IMR-90 (cell line): ENCODE measurements around the gene TMEM26. TPM values are rescaled to one million over a fixed set of nuclear protein-coding genes. Genes with fewer than 3 reads are reported as not detected.

ENCODE experiments used
- ATAC-seq: fragments of 200-7000 bp; cut with Tn5 transposase; 2 replicates; pipeline ENCODE4 v1.9.1; 2020; ENCODE audit warnings: low read depth, mild to moderate bottlenecking, moderate library complexity
- BruUV-seq: library from RNA; stranded (reverse); fragments of 400-500 nt; replicated peaks from 2 replicates; lab custom pipeline; 2021; lab: Mats Ljungman, UMichigan
- CTCF ChIA-PET: fragments of 300-600 bp; formaldehyde crosslinking; extraction: SDS; loops from one replicate; lab custom pipeline; 2021; ENCODE audit warnings: antibody characterized with exemption; lab: Yijun Ruan, JAX
- POLR2A ChIA-PET: fragments of 300-600 bp; sonication (Branson Sonifier 250); formaldehyde crosslinking; loops from one replicate; lab custom pipeline; 2022; ENCODE audit warnings: antibody characterized with exemption; ENCODE audit not compliant: unreplicated experiment; lab: Charles Lee
- DNase-seq: peaks from one replicate; pipeline ENCODE4 v3.0.0; 2013
- H2AFZ ChIP-seq: replicated peaks from 2 replicates; pipeline ENCODE3; 2013; ENCODE audit warnings: low read length, mild to moderate bottlenecking; ENCODE audit not compliant: poor library complexity
- H2AK5ac ChIP-seq: 2 replicates; pipeline ENCODE4 v1.6.1; 2013; ENCODE audit warnings: low read depth, low read length, inconsistent platforms
- H2AK9ac ChIP-seq: replicated peaks from 2 replicates; pipeline ENCODE3; 2013; ENCODE audit warnings: mild to moderate bottlenecking, low read depth, low read length, moderate library complexity; ENCODE audit not compliant: poor library complexity
- H2BK120ac ChIP-seq: 2 replicates; pipeline ENCODE4 v1.6.1; 2013; ENCODE audit warnings: low read depth, low read length, inconsistent platforms
- H2BK15ac ChIP-seq: 3 replicates; pipeline ENCODE4 v1.6.1; 2013; ENCODE audit warnings: low read depth, low read length, inconsistent platforms
- H2BK20ac ChIP-seq: 2 replicates; pipeline ENCODE4 v1.6.1; 2013; ENCODE audit warnings: low read depth, mild to moderate bottlenecking, inconsistent platforms, low read length, moderate library complexity
- H2BK5ac ChIP-seq: 2 replicates; pipeline ENCODE4 v1.6.1; 2013; ENCODE audit warnings: mild to moderate bottlenecking, low read depth, low read length, inconsistent platforms; ENCODE audit not compliant: poor library complexity, severe bottlenecking
- H3K14ac ChIP-seq: replicated peaks from 2 replicates; pipeline ENCODE4 v1.6.1; 2013; ENCODE audit warnings: low read depth, low read length, inconsistent platforms
- H3K18ac ChIP-seq: 2 replicates; pipeline ENCODE4 v1.6.1; 2013; ENCODE audit warnings: low read depth, low read length, control low read depth
- H3K23ac ChIP-seq: 2 replicates; pipeline ENCODE4 v1.6.1; 2013; ENCODE audit warnings: low read depth, low read length, inconsistent platforms
- H3K27ac ChIP-seq: 2 replicates; pipeline ENCODE4 v1.5.1; 2013; ENCODE audit warnings: mild to moderate bottlenecking, control low read depth, low read length; ENCODE audit not compliant: insufficient read depth
- H3K27me3 ChIP-seq: 2 replicates; pipeline ENCODE4 v1.6.1; 2013; ENCODE audit warnings: low read length; ENCODE audit not compliant: control insufficient read depth, insufficient read depth
- H3K36me3 ChIP-seq: 2 replicates; pipeline ENCODE4 v1.6.1; 2013; ENCODE audit warnings: low read length, mixed read lengths; ENCODE audit not compliant: control insufficient read depth, insufficient read depth
- H3K4ac ChIP-seq: 2 replicates; pipeline ENCODE4 v1.6.1; 2013; ENCODE audit warnings: low read depth, low read length, inconsistent platforms
- H3K4me1 ChIP-seq: 2 replicates; pipeline ENCODE4 v1.6.1; 2013; ENCODE audit warnings: low read length, mixed read lengths; ENCODE audit not compliant: control insufficient read depth, insufficient read depth
- H3K4me2 ChIP-seq: 2 replicates; pipeline ENCODE4 v1.6.1; 2013; ENCODE audit warnings: low read depth, mild to moderate bottlenecking, control low read depth, low read length, moderate library complexity
- H3K4me3 ChIP-seq: 2 replicates; pipeline ENCODE4 v1.5.1; 2013; ENCODE audit warnings: low read depth, mild to moderate bottlenecking, control low read depth, low read length, moderate library complexity; ENCODE audit not compliant: insufficient read depth
- H3K56ac ChIP-seq: 2 replicates; pipeline ENCODE4 v1.6.1; 2013; ENCODE audit warnings: low read length, inconsistent platforms; ENCODE audit not compliant: insufficient read depth; ENCODE audit errors: extremely low read depth
- H3K79me1 ChIP-seq, 2 experiments: 2 replicates each; pipeline ENCODE4 v1.6.1; 2013; ENCODE audit warnings: low read length in 2 of 2, inconsistent platforms in 1 of 2, low read depth in 1 of 2
- H3K9ac ChIP-seq: 2 replicates; pipeline ENCODE4 v1.6.1; 2013; ENCODE audit warnings: low read depth, low read length, control low read depth
- H3K9me1 ChIP-seq: 2 replicates; pipeline ENCODE4 v1.6.1; 2013; ENCODE audit warnings: low read length, inconsistent platforms; ENCODE audit not compliant: insufficient read depth
- H3K9me3 ChIP-seq: 2 replicates; pipeline ENCODE4 v1.6.1; 2013; ENCODE audit warnings: low read length; ENCODE audit not compliant: control insufficient read depth, insufficient read depth
- H4K20me1 ChIP-seq: 2 replicates; pipeline ENCODE4 v1.6.1; 2013; ENCODE audit warnings: low read length, inconsistent platforms; ENCODE audit not compliant: insufficient read depth
- H4K5ac ChIP-seq: 2 replicates; pipeline ENCODE4 v1.6.1; 2013; ENCODE audit warnings: mild to moderate bottlenecking, low read depth, low read length, control low read depth
- H4K8ac ChIP-seq, 2 experiments: 2 replicates each; pipeline ENCODE4 v1.6.1; 2013; ENCODE audit warnings: low read depth in 2 of 2, low read length in 2 of 2, control low read depth in 1 of 2, inconsistent platforms in 1 of 2
- H4K91ac ChIP-seq: 2 replicates; pipeline ENCODE4 v1.6.1; 2013; ENCODE audit warnings: low read depth, low read length, inconsistent platforms; ENCODE audit not compliant: insufficient read depth
- BHLHE40 ChIP-seq: fragments of 150-350 bp; IDR thresholded peaks from 2 replicates; pipeline ENCODE4 v1.6.1; 2016; ENCODE audit warnings: mild to moderate bottlenecking, low read depth, low read length
- CHD1 ChIP-seq: IDR thresholded peaks from 2 replicates; pipeline ENCODE4 v1.6.1; 2012; ENCODE audit warnings: low read depth, low read length, improper control_type of control experiment
- MAFK ChIP-seq: IDR thresholded peaks from 2 replicates; pipeline ENCODE4 v1.6.1; 2012; ENCODE audit warnings: low read depth, low read length, improper control_type of control experiment
- MAZ ChIP-seq: IDR thresholded peaks from 2 replicates; pipeline ENCODE4 v1.6.1; 2012; ENCODE audit warnings: low read depth, mild to moderate bottlenecking, low read length, improper control_type of control experiment, moderate library complexity, borderline replicate concordance
- MXI1 ChIP-seq: IDR thresholded peaks from 2 replicates; pipeline ENCODE4 v1.6.1; 2012; ENCODE audit warnings: low read depth, mild to moderate bottlenecking, low read length, moderate library complexity, borderline replicate concordance
- POLR2A ChIP-seq: IDR thresholded peaks from 2 replicates; pipeline ENCODE4 v1.6.1; 2012; ENCODE audit warnings: mild to moderate bottlenecking, low read depth, low read length
- RAD21 ChIP-seq: IDR thresholded peaks from 2 replicates; pipeline ENCODE4 v1.6.1; 2012; ENCODE audit warnings: low read length, improper control_type of control experiment
- RCOR1 ChIP-seq: IDR thresholded peaks from 2 replicates; pipeline ENCODE4 v1.6.1; 2012; ENCODE audit warnings: mild to moderate bottlenecking, low read length, improper control_type of control experiment; ENCODE audit not compliant: insufficient replicate concordance
- RFX5 ChIP-seq: IDR thresholded peaks from 2 replicates; pipeline ENCODE4 v1.8.0; 2012; ENCODE audit warnings: low read depth, mild to moderate bottlenecking, low read length, moderate library complexity
- SMC3 ChIP-seq: fragments of 150-350 bp; IDR thresholded peaks from 2 replicates; pipeline ENCODE4 v1.6.1; 2016; ENCODE audit warnings: low read depth, mild to moderate bottlenecking, antibody characterized with exemption, low read length, moderate library complexity
- WGBS, 2 experiments: methylation state at CpG; one replicate each; pipeline versions ENCODE4 v1.1.5 to v1.1.7; 2013; ENCODE audit warnings: missing lambda C conversion rate in 2 of 2; ENCODE audit not compliant: insufficient read length in 1 of 2; ENCODE audit errors: extremely low coverage in 2 of 2; 5-methylcytosine and 5-hydroxymethylcytosine counted together
- dilution Hi-C: fragments of 300-500 bp; cut with HindIII; formaldehyde crosslinking; loops from one replicate; pipeline ENCODE4 v1.14.3; 2018; ENCODE audit warnings: low sequenced_read_pairs; ENCODE audit not compliant: unreplicated experiment
- in situ Hi-C: fragments of 300-500 bp; cut with MboI; formaldehyde crosslinking; loops from 3 replicates; pipeline ENCODE4 v1.14.3; 2019; ENCODE audit warnings: low sequenced_read_pairs, inconsistent platforms, mixed read lengths
- intact Hi-C: fragments of 100-400 bp; cut with micrococcal nuclease; formaldehyde crosslinking; loops from 2 replicates; pipeline ENCODE4 v1.10.0; 2022
- polyA plus RNA-seq, 3 experiments: library from polyadenylated mRNA; depleted of rRNA; stranded (reverse); fragments of >200 nt; gene quantifications; 2 replicates each; pipeline ENCODE4 v1.2.3, GENCODE V29; 2012; ENCODE audit warnings: low replicate concordance in 1 of 3
- total RNA-seq: library from RNA; depleted of rRNA; stranded (reverse); fragments of >200 nt; gene quantifications from 2 replicates; pipeline ENCODE4 v1.2.3, GENCODE V29; 2012
- TF ChIP-seq, protein P1 (sequence below): conservative IDR thresholded peaks from 2 replicates; pipeline ENCODE4 v1.5.1; 2012; ENCODE audit warnings: mild to moderate bottlenecking, low read depth, low read length, improper control_type of control experiment
- TF ChIP-seq, protein P2 (sequence below): fragments of 150-350 bp; IDR thresholded peaks from 2 replicates; pipeline ENCODE4 v1.6.1; 2016; ENCODE audit warnings: low read depth, mild to moderate bottlenecking, low read length, moderate library complexity, borderline replicate concordance

The TMEM26 gene
- total and polyA plus RNA-seq, 2 of the 4 experiments (the other 2 are of a cell fraction), result 0.22 to 0.36 TPM

DNA sequence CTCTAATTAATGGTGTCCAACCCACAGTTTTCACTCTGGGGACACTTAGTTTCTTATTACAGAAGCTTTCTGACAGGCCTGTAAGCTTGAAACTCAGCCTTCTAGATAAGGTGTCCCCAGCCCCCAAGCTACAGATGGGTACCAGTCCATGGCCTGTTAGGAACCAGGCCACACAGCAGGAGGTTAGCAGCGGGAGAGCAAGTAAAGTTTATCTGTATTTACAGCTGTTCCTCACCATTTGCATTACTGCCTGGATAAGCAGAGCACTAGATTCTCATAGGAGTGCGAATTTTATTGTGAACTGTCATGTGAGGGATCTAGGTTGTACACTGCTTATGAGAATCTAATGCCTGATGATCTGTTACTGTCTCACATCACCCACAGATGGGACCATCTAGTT lies 93.7 kb downstream of the TMEM26 start:
- H2AFZ ChIP-seq, result no peak overlapping the region
- H2BK20ac ChIP-seq, result no peak overlapping the region
- in situ Hi-C loops (no loop called here), intact Hi-C loops (loop anchor here (10.0 kb wide), 1 partner anchor 135 kb away; no protein-coding TSS in a partner anchor), dilution Hi-C loops (no loop called here)
- H2BK120ac ChIP-seq, result no peak overlapping the region
- H2AK5ac ChIP-seq, result no peak overlapping the region
- DNase-seq, result no peak
- ATAC-seq, result no peak
- H3K27me3 ChIP-seq, result no peaks in the 10 kb centered on the region
- H2BK15ac ChIP-seq, result no peak overlapping the region
- no peak for TF ChIP-seq CHD1
- no peak for TF ChIP-seq MAFK
- TF ChIP-seq RFX5, result no peak
- TF ChIP-seq RAD21, result no peak
- TF ChIP-seq POLR2A, result no peak
- no peak for TF ChIP-seq SMC3
- TF ChIP-seq RCOR1, result no peak
- TF ChIP-seq MXI1, result no peak
- TF ChIP-seq BHLHE40, result no peak
- TF ChIP-seq, protein P1, sequence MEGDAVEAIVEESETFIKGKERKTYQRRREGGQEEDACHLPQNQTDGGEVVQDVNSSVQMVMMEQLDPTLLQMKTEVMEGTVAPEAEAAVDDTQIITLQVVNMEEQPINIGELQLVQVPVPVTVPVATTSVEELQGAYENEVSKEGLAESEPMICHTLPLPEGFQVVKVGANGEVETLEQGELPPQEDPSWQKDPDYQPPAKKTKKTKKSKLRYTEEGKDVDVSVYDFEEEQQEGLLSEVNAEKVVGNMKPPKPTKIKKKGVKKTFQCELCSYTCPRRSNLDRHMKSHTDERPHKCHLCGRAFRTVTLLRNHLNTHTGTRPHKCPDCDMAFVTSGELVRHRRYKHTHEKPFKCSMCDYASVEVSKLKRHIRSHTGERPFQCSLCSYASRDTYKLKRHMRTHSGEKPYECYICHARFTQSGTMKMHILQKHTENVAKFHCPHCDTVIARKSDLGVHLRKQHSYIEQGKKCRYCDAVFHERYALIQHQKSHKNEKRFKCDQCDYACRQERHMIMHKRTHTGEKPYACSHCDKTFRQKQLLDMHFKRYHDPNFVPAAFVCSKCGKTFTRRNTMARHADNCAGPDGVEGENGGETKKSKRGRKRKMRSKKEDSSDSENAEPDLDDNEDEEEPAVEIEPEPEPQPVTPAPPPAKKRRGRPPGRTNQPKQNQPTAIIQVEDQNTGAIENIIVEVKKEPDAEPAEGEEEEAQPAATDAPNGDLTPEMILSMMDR, result no peak
- no peak for TF ChIP-seq MAZ
- TF ChIP-seq, protein P2, sequence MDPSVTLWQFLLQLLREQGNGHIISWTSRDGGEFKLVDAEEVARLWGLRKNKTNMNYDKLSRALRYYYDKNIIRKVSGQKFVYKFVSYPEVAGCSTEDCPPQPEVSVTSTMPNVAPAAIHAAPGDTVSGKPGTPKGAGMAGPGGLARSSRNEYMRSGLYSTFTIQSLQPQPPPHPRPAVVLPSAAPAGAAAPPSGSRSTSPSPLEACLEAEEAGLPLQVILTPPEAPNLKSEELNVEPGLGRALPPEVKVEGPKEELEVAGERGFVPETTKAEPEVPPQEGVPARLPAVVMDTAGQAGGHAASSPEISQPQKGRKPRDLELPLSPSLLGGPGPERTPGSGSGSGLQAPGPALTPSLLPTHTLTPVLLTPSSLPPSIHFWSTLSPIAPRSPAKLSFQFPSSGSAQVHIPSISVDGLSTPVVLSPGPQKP, result no peak
- H3K23ac ChIP-seq, result no peak overlapping the region
- H2AK9ac ChIP-seq, result no peak overlapping the region
- H3K56ac ChIP-seq, result no peak overlapping the region
- H2BK5ac ChIP-seq, result no peak overlapping the region
- no peaks in the 10 kb centered on the region for H4K20me1 ChIP-seq
- ChIA-PET POLR2A (no interaction called here), CTCF (no interaction called here)
- no peak overlapping the region for H3K27ac ChIP-seq
- WGBS, 2 experiments, result no CpG with 5 or more reads among the region's 2 CpGs
- H4K5ac ChIP-seq, result no peak overlapping the region
- no TSS peak for BruUV-seq
- H3K4ac ChIP-seq, result no peak overlapping the region
- no peak overlapping the region for H3K18ac ChIP-seq
- no peaks in the 10 kb centered on the region for H3K9me1 ChIP-seq
- no peak overlapping the region for H3K4me2 ChIP-seq
- H3K36me3 ChIP-seq, result no peaks in the 10 kb centered on the region
- H3K4me1 ChIP-seq, result no peaks in the 10 kb centered on the region
- H3K14ac ChIP-seq, result no peak overlapping the region
- H4K91ac ChIP-seq, result no peak overlapping the region
- H3K9me3 ChIP-seq, result no peaks in the 10 kb centered on the region
- H3K4me3 ChIP-seq, result no peak overlapping the region
- no peaks in the 10 kb centered on the region for H3K79me1 ChIP-seq
- no peak overlapping the region for H3K9ac ChIP-seq
- H4K8ac ChIP-seq, result no peak overlapping the region
